ENCODE measurements around the gene INTS7. TPM values are rescaled to one million over a fixed set of nuclear protein-coding genes. Genes with fewer than 3 reads are reported as not detected.

Gene INTS7
- total RNA-seq, 1 donor from 2014 or later: 20.7 TPM

DNA sequence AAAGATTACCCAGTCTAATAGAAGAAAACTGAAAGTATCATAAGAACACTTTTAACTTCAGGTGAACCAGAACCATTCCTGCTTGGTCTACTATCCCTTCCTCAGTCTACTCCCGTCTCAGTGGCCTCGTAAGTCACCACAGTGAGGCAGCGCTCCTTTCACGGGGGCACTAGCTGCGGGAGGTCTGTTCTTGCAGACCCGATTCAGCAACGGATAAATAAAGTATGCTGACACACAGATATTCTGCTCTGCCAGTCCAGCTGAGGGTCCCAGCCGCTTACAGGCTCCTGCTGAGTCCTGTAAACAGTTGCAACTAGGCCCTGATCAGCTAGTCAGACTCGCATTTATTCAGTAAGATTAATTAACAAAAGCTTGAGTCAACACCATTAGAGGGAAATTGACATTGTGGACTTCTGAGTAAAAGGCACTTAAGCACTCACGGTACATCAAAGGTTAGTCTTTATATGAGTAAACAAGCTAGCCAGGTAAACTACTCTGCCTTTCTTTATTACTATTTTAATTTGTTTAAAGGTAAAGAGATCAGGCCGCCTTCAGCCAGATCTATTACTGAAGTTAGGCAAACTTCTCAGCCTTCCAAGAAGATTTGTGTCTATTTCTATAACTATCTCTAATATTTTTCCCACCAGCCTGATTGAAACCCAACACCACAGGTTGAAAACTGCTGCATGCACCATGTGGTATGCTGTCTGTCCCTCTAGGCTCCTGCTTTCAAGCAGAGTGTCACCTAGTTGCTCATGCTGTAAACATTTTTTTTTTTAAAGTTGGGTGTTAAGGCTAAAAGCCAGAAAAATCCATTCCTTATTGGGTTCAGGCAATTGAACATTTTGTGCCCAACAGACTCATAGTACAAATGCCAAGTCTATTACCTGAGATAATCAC, 87.7 kb downstream of the INTS7 start:
- Histone ChIP-seq H3K36me3 (no peaks in the 10 kb centered on the region), H3K9me3 (ENCODE audit: low read depth) (no peaks in the 10 kb centered on the region), H3K4me2 (peak overlapping the region; percentile 52), H4K20me1 (ENCODE audit: low read depth) (no peaks in the 10 kb centered on the region), H2AFZ (replicated peaks) (no peak overlapping the region), H3K4me1 (peaks cover 10% of the 10 kb centered on the region), H3K27me3 (no peaks in the 10 kb centered on the region), H3K9ac (no peak overlapping the region), H3F3A (ENCODE audit: low read depth) (peaks cover 13% of the 10 kb centered on the region), H3K27ac (no peak overlapping the region), H3K4me3 (no peak overlapping the region), H3K79me2 (ENCODE audit: low read depth) (no peaks in the 10 kb centered on the region)
- H3K9me3 Mint-ChIP-seq: no peaks in the 10 kb centered on the region
- DNase-seq (ENCODE audit: low spot score): peak; percentile 51
- no peak overlapping the region for H3K27ac Mint-ChIP-seq
- TF ChIP-seq, protein P1, sequence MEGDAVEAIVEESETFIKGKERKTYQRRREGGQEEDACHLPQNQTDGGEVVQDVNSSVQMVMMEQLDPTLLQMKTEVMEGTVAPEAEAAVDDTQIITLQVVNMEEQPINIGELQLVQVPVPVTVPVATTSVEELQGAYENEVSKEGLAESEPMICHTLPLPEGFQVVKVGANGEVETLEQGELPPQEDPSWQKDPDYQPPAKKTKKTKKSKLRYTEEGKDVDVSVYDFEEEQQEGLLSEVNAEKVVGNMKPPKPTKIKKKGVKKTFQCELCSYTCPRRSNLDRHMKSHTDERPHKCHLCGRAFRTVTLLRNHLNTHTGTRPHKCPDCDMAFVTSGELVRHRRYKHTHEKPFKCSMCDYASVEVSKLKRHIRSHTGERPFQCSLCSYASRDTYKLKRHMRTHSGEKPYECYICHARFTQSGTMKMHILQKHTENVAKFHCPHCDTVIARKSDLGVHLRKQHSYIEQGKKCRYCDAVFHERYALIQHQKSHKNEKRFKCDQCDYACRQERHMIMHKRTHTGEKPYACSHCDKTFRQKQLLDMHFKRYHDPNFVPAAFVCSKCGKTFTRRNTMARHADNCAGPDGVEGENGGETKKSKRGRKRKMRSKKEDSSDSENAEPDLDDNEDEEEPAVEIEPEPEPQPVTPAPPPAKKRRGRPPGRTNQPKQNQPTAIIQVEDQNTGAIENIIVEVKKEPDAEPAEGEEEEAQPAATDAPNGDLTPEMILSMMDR (IDR thresholded peaks at IDR 0.05): no peak
- TF ChIP-seq EZH2 (IDR thresholded peaks at IDR 0.05): no peak
- TF ChIP-seq EZH2phosphoT487 (IDR thresholded peaks at IDR 0.05): no peak
- no peak overlapping the region for H3K4me3 Mint-ChIP-seq
- H3K4me1 Mint-ChIP-seq: peaks cover 6% of the 10 kb centered on the region
- no peaks in the 10 kb centered on the region for H3K27me3 Mint-ChIP-seq (ENCODE audit: insufficient read depth, low read depth)
- peaks cover 4% of the 10 kb centered on the region for H3K36me3 Mint-ChIP-seq

DNA sequence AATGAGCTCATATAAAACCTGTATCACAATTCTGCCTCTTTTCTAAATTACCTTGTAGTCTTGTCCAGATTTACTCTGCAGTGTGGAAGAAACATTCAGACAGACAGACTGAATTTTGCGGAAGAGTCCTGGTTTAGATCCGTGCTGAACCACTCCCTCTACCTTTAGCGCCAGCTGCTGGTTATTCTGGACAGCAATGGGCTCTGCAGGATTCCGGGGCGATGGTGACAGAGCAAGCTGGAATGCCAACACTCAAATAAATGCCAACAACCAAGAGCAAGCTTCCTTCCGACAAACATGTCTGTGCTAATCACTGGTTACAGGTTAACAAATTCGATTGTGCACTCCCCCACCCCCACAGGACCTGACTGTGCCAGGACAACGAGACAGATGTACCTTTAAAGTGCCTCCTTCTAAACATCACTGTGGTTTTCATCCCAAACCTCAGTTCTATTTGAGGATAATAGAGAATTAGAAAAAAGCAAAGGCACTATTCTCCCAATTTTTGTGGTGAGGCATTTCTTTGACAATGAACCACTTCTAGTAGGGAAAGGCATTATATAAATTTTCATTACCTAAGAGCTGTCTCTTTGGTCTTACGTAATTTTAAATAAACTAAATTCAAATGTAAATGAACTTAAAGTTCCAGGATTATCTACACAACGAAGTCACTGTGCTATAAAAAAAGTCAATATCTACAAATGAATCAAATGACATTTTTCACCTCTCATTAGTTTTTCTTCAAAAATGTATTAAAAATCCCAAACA, 90.4 kb downstream of the INTS7 start:
- DNase-seq (ENCODE audit: low spot score): peak; percentile 65
- H3K9me3 Mint-ChIP-seq: no peaks in the 10 kb centered on the region
- peaks cover 13% of the 10 kb centered on the region for H3K36me3 Mint-ChIP-seq
- H3K27me3 Mint-ChIP-seq (ENCODE audit: insufficient read depth, low read depth): no peaks in the 10 kb centered on the region
- no peak overlapping the region for H3K4me2 ChIP-seq
- peaks cover 6% of the 10 kb centered on the region for H3K4me1 Mint-ChIP-seq
- H3K4me1 ChIP-seq: peaks cover 10% of the 10 kb centered on the region
- H3K27ac ChIP-seq: no peak overlapping the region
- no peak overlapping the region for H2AFZ ChIP-seq (replicated peaks)
- no peak for TF ChIP-seq EZH2phosphoT487 (IDR thresholded peaks at IDR 0.05)
- no peak for TF ChIP-seq EZH2 (IDR thresholded peaks at IDR 0.05)
- TF ChIP-seq, protein P1 (IDR thresholded peaks at IDR 0.05): peak; percentile 62
- H3K9me3 ChIP-seq (ENCODE audit: low read depth): no peaks in the 10 kb centered on the region
- no peak overlapping the region for H3K4me3 ChIP-seq
- H3K79me2 ChIP-seq (ENCODE audit: low read depth): no peaks in the 10 kb centered on the region
- peaks cover 13% of the 10 kb centered on the region for H3F3A ChIP-seq (ENCODE audit: low read depth)
- H4K20me1 ChIP-seq (ENCODE audit: low read depth): no peaks in the 10 kb centered on the region
- H3K9ac ChIP-seq: no peak overlapping the region
- H3K4me3 Mint-ChIP-seq: no peak overlapping the region
- no peaks in the 10 kb centered on the region for H3K27me3 ChIP-seq
- H3K27ac Mint-ChIP-seq: no peak overlapping the region
- no peaks in the 10 kb centered on the region for H3K36me3 ChIP-seq

DNA sequence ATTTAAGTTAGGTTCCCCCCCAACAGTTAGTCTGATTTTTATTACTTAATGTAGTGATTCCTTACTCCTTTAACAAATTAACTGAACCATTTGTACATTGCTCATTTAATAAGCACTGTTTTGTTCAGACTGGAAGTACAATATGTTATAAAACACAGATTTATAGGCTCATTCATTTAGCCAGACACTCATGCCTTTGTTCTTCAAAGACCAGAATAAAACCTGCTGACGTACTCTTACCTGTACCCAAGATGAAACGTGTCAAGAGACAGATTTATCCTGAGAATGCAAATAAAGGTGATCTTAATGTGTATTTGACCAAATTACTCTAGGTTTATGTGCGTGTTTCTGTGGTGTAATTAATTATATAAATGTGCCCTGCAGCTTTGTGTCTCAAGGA, 92.8 kb downstream of the INTS7 start:
- Histone ChIP-seq H3F3A (ENCODE audit: low read depth) (peaks cover 1% of the 10 kb centered on the region), H3K27ac (no peak overlapping the region), H4K20me1 (ENCODE audit: low read depth) (no peaks in the 10 kb centered on the region)

More for the DNA sequence above, 92.8 kb downstream of the INTS7 start:
- Histone ChIP-seq H3K9ac (no peak overlapping the region), H3K4me3 (no peak overlapping the region), H2AFZ (replicated peaks) (no peak overlapping the region), H3K27me3 (no peaks in the 10 kb centered on the region), H3K4me2 (no peak overlapping the region), H3K9me3 (ENCODE audit: low read depth) (no peaks in the 10 kb centered on the region), H3K36me3 (no peaks in the 10 kb centered on the region), H3K79me2 (ENCODE audit: low read depth) (no peaks in the 10 kb centered on the region), H3K4me1 (peaks cover 4% of the 10 kb centered on the region)
- Mint-ChIP-seq H3K36me3 (peaks cover 13% of the 10 kb centered on the region), H3K4me3 (no peak overlapping the region), H3K27me3 (ENCODE audit: insufficient read depth, low read depth) (no peaks in the 10 kb centered on the region), H3K9me3 (no peaks in the 10 kb centered on the region), H3K27ac (no peak overlapping the region), H3K4me1 (peaks cover 3% of the 10 kb centered on the region)
- DNase-seq (ENCODE audit: low spot score): no peak
- TF ChIP-seq EZH2 (IDR thresholded peaks at IDR 0.05): no peak
- TF ChIP-seq EZH2phosphoT487 (IDR thresholded peaks at IDR 0.05): no peak
- TF ChIP-seq, protein P1 (IDR thresholded peaks at IDR 0.05): no peak

Data from neural progenitor cell (in vitro differentiated cells).